GM13977 (cell line): ENCODE results near the gene MARS1.
A peak's percentile ranks its signal among the peaks of the same experiment; 100 is the strongest.

ENCODE experiments used
- DNase-seq: peaks from one replicate; pipeline ENCODE4 v3.0.0; 2012; ENCODE audit warnings: low spot score
- in situ Hi-C: fragments of 300-500 bp; cut with MboI; formaldehyde crosslinking; loops from one replicate; pipeline ENCODE4 v1.12.0; 2022; ENCODE audit warnings: low sequenced_read_pairs, low pct_unique_long_range_greater_than_20kb, mixed read lengths, inconsistent platforms; ENCODE audit not compliant: unreplicated experiment
- TF ChIP-seq, protein P1 (sequence below): IDR thresholded peaks from 2 replicates; pipeline ENCODE4 v1.5.1; 2012; ENCODE audit warnings: mild to moderate bottlenecking, control low read depth; ENCODE audit not compliant: insufficient read depth; ENCODE audit errors: extremely low read depth, missing control alignments

The MARS1 gene

DNA sequence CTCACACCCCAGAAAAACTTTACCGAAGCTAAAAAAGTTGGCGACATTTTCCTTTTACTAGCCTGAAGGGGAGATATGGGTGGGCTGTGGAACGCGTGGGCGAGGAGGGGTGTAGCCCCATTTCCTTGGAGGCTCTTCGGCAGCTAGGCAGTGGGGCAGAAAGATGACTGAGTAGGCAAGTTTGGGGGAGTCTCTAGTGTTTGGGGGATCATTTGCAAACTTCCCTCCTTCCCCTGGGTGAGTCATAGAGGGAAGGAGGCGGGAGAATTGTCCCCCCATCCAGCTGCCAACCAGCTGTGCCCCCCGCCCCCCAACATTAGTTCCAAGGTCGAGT, 26.0 kb upstream of the MARS1 start:
- in situ Hi-C loops = no loop called here
- DNase-seq = peak; percentile 59
- TF ChIP-seq, protein P1, sequence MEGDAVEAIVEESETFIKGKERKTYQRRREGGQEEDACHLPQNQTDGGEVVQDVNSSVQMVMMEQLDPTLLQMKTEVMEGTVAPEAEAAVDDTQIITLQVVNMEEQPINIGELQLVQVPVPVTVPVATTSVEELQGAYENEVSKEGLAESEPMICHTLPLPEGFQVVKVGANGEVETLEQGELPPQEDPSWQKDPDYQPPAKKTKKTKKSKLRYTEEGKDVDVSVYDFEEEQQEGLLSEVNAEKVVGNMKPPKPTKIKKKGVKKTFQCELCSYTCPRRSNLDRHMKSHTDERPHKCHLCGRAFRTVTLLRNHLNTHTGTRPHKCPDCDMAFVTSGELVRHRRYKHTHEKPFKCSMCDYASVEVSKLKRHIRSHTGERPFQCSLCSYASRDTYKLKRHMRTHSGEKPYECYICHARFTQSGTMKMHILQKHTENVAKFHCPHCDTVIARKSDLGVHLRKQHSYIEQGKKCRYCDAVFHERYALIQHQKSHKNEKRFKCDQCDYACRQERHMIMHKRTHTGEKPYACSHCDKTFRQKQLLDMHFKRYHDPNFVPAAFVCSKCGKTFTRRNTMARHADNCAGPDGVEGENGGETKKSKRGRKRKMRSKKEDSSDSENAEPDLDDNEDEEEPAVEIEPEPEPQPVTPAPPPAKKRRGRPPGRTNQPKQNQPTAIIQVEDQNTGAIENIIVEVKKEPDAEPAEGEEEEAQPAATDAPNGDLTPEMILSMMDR = no peak

DNA sequence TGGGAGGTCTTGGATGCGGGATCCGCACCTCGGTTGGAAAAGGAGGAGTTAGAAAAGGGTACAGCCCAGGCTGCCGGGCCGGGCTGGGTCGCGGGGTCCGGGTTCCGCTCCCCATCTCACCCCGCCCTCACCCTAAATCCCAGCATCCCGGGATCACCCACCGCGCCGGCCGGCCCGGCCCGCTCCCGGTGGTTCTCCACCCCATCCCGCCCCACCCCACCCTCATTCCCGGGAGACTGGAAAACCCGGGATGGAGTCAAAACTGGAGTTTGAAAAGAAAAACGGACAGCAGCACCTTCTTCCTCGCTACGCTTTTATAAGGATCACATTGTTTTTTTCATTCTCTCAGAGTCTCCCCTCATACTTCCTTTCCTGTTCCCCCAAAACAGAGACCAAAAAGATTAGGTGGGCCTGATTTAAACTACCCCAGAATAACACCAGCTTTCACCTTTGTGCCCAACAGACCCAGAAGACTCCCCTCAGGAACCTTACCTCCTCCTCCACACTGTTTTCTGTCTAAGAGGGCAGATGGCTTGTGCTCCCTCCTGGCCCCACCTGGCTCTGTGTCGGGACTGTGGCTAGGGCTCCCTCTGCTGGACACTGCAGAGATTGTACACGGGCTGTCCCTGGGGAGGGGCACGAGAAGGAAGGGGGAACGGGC, 25.5 kb upstream of the MARS1 start:
- TF ChIP-seq, protein P1 = peak; percentile 95
- in situ Hi-C loops = no loop called here
- DNase-seq = peak; percentile 96

DNA sequence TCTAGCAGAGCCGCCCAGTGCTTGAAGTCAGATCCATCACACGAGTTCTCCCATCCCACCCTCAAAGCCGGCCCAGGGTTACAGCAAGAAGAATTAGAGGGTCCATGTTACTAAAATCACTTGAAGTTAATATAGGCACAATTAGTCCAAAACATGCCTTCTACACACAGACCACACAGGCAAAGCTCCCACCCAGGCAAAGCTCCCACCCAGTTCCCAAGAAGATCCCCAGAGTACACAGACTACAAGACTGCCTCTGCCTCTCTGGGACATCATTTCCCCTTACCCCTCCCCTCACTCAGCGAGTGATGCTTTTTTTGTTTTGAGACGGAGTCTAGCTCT, 25.0 kb upstream of the MARS1 start:
- TF ChIP-seq, protein P1 = no peak
- DNase-seq = no peak
- in situ Hi-C loops = no loop called here

DNA sequence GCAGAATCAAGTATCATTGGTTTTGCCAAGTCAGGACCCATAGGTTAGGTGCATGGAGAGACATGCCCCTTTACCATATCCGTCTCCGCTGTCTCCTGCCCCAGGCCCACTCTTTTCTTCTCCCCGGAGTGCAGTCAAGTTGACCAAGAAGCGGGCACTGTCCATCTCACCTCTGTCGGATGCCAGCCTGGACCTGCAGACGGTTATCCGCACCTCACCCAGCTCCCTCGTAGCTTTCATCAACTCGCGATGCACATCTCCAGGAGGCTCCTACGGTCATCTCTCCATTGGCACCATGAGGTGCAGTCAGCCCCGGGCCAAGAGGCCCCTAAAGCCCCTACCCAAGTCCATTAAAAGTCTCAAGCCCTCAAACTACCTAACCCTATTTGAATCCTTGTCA, 23.3 kb upstream of the MARS1 start:
- in situ Hi-C loops = no loop called here
- TF ChIP-seq, protein P1 = no peak
- no peak for DNase-seq

DNA sequence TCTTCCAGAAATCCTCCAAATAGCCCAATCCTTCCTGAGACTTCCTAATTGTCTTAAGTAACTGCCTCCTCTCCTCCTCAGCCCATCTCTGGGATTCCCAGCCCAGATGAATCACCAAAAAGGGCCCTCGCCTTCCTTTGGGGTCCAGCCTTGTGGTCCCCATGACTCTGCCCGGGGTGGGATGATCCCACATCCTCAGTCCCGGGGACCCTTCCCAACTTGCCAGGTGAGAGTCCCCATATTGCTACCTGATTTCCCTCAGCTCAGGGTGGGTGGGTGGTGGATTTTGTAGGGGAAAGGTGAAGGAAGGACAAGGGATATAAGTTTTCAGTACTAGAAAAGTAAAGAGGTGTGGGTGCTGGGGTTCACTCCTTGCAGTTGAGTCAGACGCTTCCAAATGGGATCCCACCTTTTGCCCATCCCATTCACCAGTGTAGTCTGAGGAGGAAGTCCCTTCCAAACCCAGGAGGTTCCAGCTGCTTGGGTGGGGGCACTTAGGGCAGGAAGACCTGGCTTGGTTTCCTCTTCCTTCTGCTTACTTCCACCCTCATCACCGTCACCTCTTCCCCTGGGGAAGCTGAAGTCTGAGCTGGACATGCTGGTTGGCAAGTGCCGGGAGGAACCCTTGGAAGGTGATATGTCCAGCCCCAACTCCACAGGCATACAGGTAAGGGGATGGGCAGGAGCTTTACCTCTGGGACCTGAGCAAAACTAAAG, 22.7 kb upstream of the MARS1 start:
- in situ Hi-C loops = no loop called here
- TF ChIP-seq, protein P1 = no peak

DNA sequence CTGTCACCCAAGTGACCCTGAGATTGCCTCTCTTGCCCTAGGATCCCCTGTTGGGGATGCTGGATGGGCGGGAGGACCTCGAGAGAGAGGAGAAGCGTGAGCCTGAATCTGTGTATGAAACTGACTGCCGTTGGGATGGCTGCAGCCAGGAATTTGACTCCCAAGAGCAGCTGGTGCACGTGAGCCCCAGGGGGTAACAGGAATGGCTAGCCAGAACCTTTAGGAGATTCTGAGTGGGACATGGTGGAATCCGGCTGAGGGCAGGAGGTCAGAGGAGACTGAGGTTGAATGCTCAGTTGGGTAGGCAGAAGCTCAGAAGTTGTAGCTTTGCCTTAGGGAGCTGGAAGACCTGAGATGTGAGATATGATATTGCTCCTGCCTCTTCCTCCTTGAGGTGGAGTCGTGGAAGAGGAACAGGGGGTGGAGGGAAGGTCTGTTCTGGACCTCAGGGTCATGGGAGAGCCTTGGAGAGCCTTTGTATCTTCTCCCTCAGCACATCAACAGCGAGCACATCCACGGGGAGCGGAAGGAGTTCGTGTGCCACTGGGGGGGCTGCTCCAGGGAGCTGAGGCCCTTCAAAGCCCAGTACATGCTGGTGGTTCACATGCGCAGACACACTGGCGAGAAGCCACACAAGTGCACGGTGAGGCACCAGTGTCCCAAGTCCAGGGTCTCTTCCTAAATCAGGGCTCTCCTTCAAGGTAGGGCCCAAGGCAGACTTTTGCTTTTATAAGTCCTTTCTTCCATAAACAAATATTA, 21.9 kb upstream of the MARS1 start:
- DNase-seq = peak; percentile 12
- in situ Hi-C loops = no loop called here
- TF ChIP-seq, protein P1 = no peak

More for the DNA sequence above, 22.7 kb upstream of the MARS1 start:
- DNase-seq = peak; percentile 9
